ENCODE measurements around the gene AQP2. TPM values are rescaled to one million over a fixed set of nuclear protein-coding genes. Genes with fewer than 3 reads are reported as not detected.

Gene AQP2
- total and polyA plus RNA-seq, 2 experiments from 2014 or later: 0.07 TPM; not detected in 1

GRCh38 chr12:49904601-49905000 is 45.9 kb upstream of the AQP2 start (continued):
- TF ChIP-seq NANOG (IDR thresholded peaks at IDR 0.05; ENCODE audit: borderline replicate concordance) (no peak), EZH2phosphoT487 (IDR thresholded peaks at IDR 0.05; ENCODE audit: unreplicated experiment) (no peak), ZNF114 (CRISPR knock-in tag; IDR thresholded peaks at IDR 0.05) (no peak), REST (IDR thresholded peaks at IDR 0.05; ENCODE audit: unreplicated experiment) (no peak)
- TF ChIP-seq, protein P1, sequence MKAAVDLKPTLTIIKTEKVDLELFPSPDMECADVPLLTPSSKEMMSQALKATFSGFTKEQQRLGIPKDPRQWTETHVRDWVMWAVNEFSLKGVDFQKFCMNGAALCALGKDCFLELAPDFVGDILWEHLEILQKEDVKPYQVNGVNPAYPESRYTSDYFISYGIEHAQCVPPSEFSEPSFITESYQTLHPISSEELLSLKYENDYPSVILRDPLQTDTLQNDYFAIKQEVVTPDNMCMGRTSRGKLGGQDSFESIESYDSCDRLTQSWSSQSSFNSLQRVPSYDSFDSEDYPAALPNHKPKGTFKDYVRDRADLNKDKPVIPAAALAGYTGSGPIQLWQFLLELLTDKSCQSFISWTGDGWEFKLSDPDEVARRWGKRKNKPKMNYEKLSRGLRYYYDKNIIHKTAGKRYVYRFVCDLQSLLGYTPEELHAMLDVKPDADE (IDR thresholded peaks at IDR 0.05): no peak

DNA sequence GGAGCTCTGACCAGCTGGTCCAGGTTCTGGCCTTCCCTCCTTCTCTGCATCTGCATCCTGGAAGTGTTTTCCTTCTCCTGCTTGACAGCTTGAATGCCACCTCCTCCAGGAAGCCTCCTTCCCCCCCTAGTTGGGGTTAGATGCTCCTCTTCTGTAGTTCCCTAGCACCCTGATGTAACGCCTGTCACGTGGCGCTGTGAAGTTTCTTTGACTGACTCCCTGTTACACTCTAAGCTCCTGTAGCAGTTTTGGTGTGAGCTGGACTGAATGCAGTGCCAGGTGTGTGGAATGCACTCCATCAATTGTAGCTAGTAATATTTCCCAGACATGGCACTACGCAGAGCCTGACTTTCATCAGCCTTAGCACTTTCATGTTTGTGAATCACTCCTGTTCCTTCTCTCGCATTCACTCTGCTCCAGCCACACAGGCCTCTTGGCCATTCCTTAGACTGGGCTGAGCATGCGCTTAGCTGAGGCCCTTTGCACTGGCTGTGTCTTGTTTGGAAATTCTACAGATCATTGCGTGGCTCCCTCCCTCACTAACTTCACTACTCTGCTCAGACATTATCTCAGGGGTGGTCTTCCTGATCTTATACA is 44.7 kb upstream of the AQP2 start:
- H3K79me2 ChIP-seq (replicated peaks; ENCODE audit: insufficient read depth): no peaks in the 10 kb centered on the region
- no peaks in the 10 kb centered on the region for H3K36me3 ChIP-seq (ENCODE audit: insufficient read depth)
- Mint-ChIP-seq H3K27ac (no peak overlapping the region), H3K4me1 (peaks cover 37% of the 10 kb centered on the region), H3K4me3 (no peak overlapping the region), H3K36me3 (ENCODE audit: low read depth) (no peaks in the 10 kb centered on the region), H3K27me3 (ENCODE audit: insufficient read depth, low read depth, poor library complexity) (peaks cover 24% of the 10 kb centered on the region), H3K9me3 (no peaks in the 10 kb centered on the region)
- peaks cover 6% of the 10 kb centered on the region; the same call in 1 of the 2 replicates for H3K4me1 ChIP-seq (ENCODE audit: insufficient read depth)
- H3F3A ChIP-seq (replicated peaks; ENCODE audit: low read depth): no peaks in the 10 kb centered on the region
- H3K4me2 ChIP-seq: no peak overlapping the region
- H3K27ac ChIP-seq (ENCODE audit: low read depth): no peak overlapping the region
- no peaks in the 10 kb centered on the region for H3K9me2 ChIP-seq (ENCODE audit: insufficient read depth)
- H2AFZ ChIP-seq: no peak overlapping the region
- H4K20me1 ChIP-seq (replicated peaks; ENCODE audit: insufficient read depth): no peaks in the 10 kb centered on the region
- H3K27me3 ChIP-seq (ENCODE audit: insufficient read depth): peaks cover 19% of the 10 kb centered on the region
- DNase-seq (ENCODE audit: low spot score) (no peak), ATAC-seq (no peak)
- no peak for TF ChIP-seq EZH2phosphoT487 (IDR thresholded peaks at IDR 0.05; ENCODE audit: unreplicated experiment)
- TF ChIP-seq REST (IDR thresholded peaks at IDR 0.05; ENCODE audit: unreplicated experiment): no peak
- TF ChIP-seq, protein P1 (IDR thresholded peaks at IDR 0.05): no peak
- no peak overlapping the region for H3K4me3 ChIP-seq

Measured in GM23338 (cell line).